Measurements from ENCODE around the gene TAS2R42.

Gene TAS2R42

DNA sequence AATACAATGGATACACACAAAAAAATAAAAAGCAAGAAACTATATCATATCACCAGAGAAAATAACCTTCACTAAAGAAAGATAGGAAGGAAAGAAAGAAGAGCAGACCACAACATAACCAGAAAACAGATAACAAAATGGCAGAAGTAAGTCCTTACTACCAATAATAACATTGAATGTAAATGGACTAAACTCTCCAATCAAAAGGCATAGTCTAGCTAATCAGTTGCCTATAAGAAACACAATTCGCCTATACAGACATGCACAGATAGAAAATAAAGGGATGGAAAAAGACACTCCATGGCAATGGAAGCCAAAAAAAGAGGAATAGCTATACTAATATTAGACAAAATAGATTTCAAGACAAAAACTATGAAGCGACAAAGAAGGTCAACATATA lies 43.4 kb downstream of the TAS2R42 start:
- DNase-seq = no peak

DNA sequence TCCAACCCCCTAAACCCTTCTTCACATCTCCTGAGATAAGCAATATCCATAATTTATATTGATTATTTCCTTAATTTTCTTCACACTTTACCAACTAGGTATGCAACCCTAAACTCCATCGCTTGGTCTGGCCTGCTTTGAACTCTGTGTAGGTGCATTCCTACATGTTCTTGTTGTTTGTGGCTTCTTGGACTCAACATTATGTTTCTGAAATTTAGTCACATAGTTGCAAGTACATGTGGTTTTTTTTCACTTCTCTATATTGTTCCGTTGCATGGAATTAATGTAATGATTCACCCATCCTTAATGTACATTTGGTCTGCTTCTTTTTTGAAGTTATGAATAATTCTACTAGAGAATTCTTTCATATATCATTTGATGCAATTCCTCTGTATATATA lies 50.7 kb downstream of the TAS2R42 start:
- no peak for DNase-seq
